Naive thymus-derived CD8-positive, alpha-beta T cell (primary cell): ENCODE measurements around the gene OGG1. TPM values are rescaled to one million over a fixed set of nuclear protein-coding genes. Genes with fewer than 3 reads are reported as not detected.
A peak's percentile ranks its signal among the peaks of the same experiment; 100 is the strongest.

Experiments used
- ATAC-seq, 2 donors: fragments of 150-1000 bp; cut with Tn5 transposase in 1 of 2; sonication (Bioruptor Pico), chemical (Tn5 transposase) in 1 of 2; 1 replicate in 1 of 2; 2 replicates in 1 of 2; pipeline ENCODE4 v1.10.0; 2021; ENCODE audit warnings: mild to moderate bottlenecking in 2 of 2, moderate library complexity in 2 of 2
- POLR2A ChIA-PET: fragments of 350-600 bp; sonication (Branson Sonifier 250); formaldehyde crosslinking; loops from one replicate; lab custom pipeline; 2021; ENCODE audit warnings: antibody characterized with exemption; lab: Charles Lee
- DNase-seq, 10 donors: peaks; one replicate each; pipeline versions ENCODE4 v3.0.0 to v3.0.0-alpha.2; 2020 to 2022
- H3K27ac Mint-ChIP-seq, 10 donors: one replicate each; pipeline ENCODE4 v1.8.0; 2020 to 2022; ENCODE audit warnings: mild to moderate bottlenecking in 10 of 10, mixed read lengths in 10 of 10, moderate library complexity in 4 of 10, inconsistent platforms in 1 of 10
- H3K27me3 Mint-ChIP-seq, 5 donors: one replicate each; pipeline ENCODE4 v1.8.0; 2021 to 2022; ENCODE audit warnings: mixed read lengths in 5 of 5
- H3K36me3 Mint-ChIP-seq, 3 donors: one replicate each; pipeline ENCODE4 v1.8.0; 2020 to 2022; ENCODE audit warnings: mixed read lengths in 3 of 3, mild to moderate bottlenecking in 2 of 3, inconsistent platforms in 1 of 3
- H3K4me1 Mint-ChIP-seq, 4 donors: one replicate each; pipeline ENCODE4 v1.8.0; 2021 to 2022; ENCODE audit warnings: mixed read lengths in 4 of 4
- H3K4me3 Mint-ChIP-seq, 10 donors: one replicate each; pipeline ENCODE4 v1.8.0; 2020 to 2022; ENCODE audit warnings: mild to moderate bottlenecking in 10 of 10, mixed read lengths in 10 of 10, moderate library complexity in 6 of 10, inconsistent platforms in 1 of 10
- H3K9me3 Mint-ChIP-seq, 9 donors: one replicate each; pipeline ENCODE4 v1.8.0; 2020 to 2022; ENCODE audit warnings: mixed read lengths in 9 of 9, mild to moderate bottlenecking in 3 of 9, inconsistent platforms in 1 of 9, moderate library complexity in 1 of 9
- polyA plus RNA-seq, 3 donors: library from polyadenylated mRNA; unstranded; fragments of 300-500 nt; fragmentation: Illumina TruSeq; gene quantifications; one replicate each; pipeline ENCODE4 v1.2.3, GENCODE V29; 2021
- total RNA-seq, 8 experiments: library from RNA in 2 of 8; stranded (reverse) in 2 of 8; gene quantifications; one replicate each; pipeline ENCODE4 v1.2.3 and lab custom pipeline; 2021 to 2026

Gene OGG1
- total and polyA plus RNA-seq, 5 experiments from 2014 or later, result 15.3 to 27.0 (median 20.7) TPM

DNA sequence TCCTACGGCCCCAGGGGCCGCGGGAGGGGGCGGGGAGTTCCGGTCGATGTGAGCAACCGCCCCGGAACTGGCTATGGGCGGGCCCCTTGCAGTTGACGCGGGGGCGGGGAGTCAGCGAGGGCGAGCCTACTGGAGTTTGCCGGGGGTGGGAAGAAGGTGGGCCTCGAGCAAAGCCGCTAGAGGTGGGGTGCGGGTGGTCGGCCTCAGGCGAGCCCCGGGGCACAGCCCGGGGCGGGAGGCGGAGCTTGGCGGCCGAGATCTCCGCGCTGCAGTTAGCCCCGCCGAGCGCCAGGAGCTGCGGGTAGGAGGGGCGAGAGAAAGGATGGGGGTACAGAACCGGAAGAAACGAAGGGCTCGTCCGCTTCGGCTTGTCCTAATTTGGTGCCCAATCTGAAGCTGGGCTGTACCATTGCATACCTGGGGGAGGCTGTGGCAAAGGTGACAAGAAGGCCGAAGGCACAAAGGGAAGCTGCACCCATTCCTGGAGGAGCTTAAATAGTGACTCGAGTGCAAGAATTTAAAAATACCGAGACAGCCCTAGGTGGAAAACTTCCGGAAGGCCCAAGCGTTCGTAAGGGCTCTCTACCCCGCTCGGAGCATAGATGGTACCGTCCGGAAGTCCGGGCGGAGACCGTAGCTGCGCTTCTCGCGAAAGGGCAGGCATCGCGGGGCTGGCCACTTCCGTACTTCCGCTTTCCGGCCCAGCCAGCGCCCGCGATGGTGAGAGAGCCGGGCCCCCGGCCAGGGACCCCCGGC, 42.8 kb downstream of the OGG1 start, which contains the start of the genes ARPC4 and TADA3:
Gene ARPC4, plus strand, starts transcription at position 678 of the 756 bp plus-strand sequence. Its CDS starts 40 bp downstream, at position 718.
Gene TADA3, minus strand, starts transcription at position 69 of the 756 bp plus-strand sequence. CDS start 1,007 bp downstream, outside the sequence.
- Mint-ChIP-seq H3K9me3 (no peaks in the 10 kb centered on the region), H3K27ac (peak within 1 kb of the TSS; percentile 95 to 100 (median 99)), H3K36me3 (peaks cover 10 to 57% (median 17%) of the 10 kb centered on the region in 3 donors), H3K27me3 (no peaks in the 10 kb centered on the region), H3K4me3 (peak within 1 kb of the TSS; percentile 91 to 100 (median 96)), H3K4me1 (peaks cover 36 to 78% (median 73%) of the 10 kb centered on the region in 4 donors)
- peak; percentile 85 to 98 (median 89) for DNase-seq
- POLR2A ChIA-PET, result interaction anchor here (0.6 to 3.5 kb wide), 30 partner anchors 9 to 1851 kb away, joined by 3 to 47 read pairs (median 4); partner anchors contain the start of genes BRPF1, CRELD1, EMC3 and FANCD2
- peak; percentile 86 to 87 for ATAC-seq

DNA sequence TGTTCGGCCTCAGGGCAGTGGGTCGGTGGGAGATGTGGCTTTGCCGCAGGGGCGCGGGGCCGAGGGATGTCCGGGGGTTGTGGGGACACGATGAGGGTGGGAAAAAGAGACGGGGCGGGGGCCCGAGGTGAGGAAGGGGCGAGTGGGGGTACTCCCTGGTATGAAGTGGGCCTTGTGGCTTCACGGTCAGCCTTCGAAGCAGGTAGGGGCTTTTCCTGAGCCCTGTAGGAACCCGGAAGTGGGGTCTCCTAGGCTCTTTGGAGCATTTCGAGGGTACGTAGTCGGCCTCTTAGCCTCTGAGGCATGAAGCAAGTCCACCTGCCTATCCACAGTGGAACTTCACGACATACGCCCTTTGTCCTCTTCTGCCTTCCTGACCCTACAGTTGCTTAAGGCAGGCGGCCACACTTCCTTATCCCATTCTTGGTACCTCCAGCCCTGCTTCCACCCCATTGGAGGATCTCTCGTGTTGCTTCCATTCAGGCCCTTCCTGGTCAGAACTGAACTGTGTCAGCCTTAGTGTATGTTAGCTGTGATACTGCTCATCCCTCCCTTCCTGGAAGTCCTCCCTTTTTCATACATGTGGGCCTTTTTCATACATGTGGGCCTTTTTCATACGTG, 43.5 kb downstream of the OGG1 start:
- H3K36me3 Mint-ChIP-seq, result peaks cover 7 to 60% (median 18%) of the 10 kb centered on the region in 3 donors
- no peaks in the 10 kb centered on the region for H3K9me3 Mint-ChIP-seq
- no peaks in the 10 kb centered on the region for H3K27me3 Mint-ChIP-seq
- peak in 1 of 2 donors; percentile 4 for ATAC-seq
- POLR2A ChIA-PET, result interaction anchor here (0.6 to 3.5 kb wide), 30 partner anchors 8 to 1850 kb away, joined by 3 to 47 read pairs (median 4); partner anchors contain the start of genes BRPF1, CRELD1, EMC3 and FANCD2
- H3K4me3 Mint-ChIP-seq, result peak overlapping the region; percentile 91 to 100 (median 96)
- DNase-seq, result peak in 2 of 10 donors; percentile 28 to 31
- peaks cover 36 to 77% (median 76%) of the 10 kb centered on the region in 4 donors for H3K4me1 Mint-ChIP-seq
- peak overlapping the region; percentile 95 to 100 (median 99) for H3K27ac Mint-ChIP-seq

DNA sequence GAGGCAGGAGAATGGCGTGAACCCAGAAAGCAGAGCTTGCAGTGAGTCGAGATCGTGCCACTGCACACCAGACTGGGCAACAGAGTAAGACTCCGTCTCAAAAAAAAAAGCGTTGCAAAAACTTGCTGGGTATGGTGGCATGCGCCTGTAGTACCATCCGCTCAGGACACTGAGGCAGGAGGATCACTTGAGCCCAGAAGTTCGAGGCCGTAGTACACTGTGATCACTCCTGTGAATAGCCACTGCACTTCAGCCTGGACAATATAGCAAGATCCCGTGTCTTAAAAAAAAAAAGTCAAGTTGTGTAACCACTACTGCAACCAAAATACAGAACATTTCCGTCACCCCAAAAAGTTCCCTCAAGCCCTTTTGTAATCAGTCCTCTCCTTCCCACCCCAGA, 44.6 kb downstream of the OGG1 start:
- peaks cover 7 to 61% (median 15%) of the 10 kb centered on the region in 3 donors for H3K36me3 Mint-ChIP-seq
- H3K27ac Mint-ChIP-seq, result peak overlapping the region; percentile 1 to 100 (median 88)
- POLR2A ChIA-PET, result interaction anchor here (0.8 kb wide), 1 partner anchor 13 kb away, joined by 3 read pairs; no protein-coding TSS in a partner anchor
- DNase-seq, result no peak
- H3K27me3 Mint-ChIP-seq, result no peaks in the 10 kb centered on the region
- H3K4me1 Mint-ChIP-seq, result peaks cover 33 to 77% (median 71%) of the 10 kb centered on the region in 4 donors
- ATAC-seq, result no peak
- peak overlapping the region; percentile 91 to 100 (median 96) for H3K4me3 Mint-ChIP-seq
- H3K9me3 Mint-ChIP-seq, result no peaks in the 10 kb centered on the region

- Mint-ChIP-seq H3K27me3 (no peaks in the 10 kb centered on the region), H3K27ac (peak overlapping the region in 9 of 10 donors; percentile 22 to 100 (median 90)), H3K9me3 (no peaks in the 10 kb centered on the region), H3K36me3 (peaks cover 2 to 61% (median 14%) of the 10 kb centered on the region in 3 donors), H3K4me3 (peak overlapping the region; percentile 49 to 96 (median 74)), H3K4me1 (peaks cover 33 to 77% (median 69%) of the 10 kb centered on the region in 4 donors)
- POLR2A ChIA-PET, result interaction anchor here (1.0 to 1.4 kb wide), 2 partner anchors 13 to 138 kb away, joined by 4 to 5 read pairs; partner anchors contain the start of gene CRELD1
- no peak for DNase-seq
- no peak for ATAC-seq
Observed at GRCh38 chr3:9795207-9795606, 45.5 kb downstream of the OGG1 start.

GRCh38 chr3:9797196-9797945, 47.6 kb downstream of the OGG1 start:
- H3K4me3 Mint-ChIP-seq, result peak overlapping the region in 2 of 10 donors; percentile 3 to 36
- ATAC-seq, result no peak
- H3K9me3 Mint-ChIP-seq, result no peaks in the 10 kb centered on the region
- no peak for DNase-seq
- POLR2A ChIA-PET, result interaction anchor here (0.6 to 0.7 kb wide), 3 partner anchors 11 to 68 kb away, joined by 3 to 6 read pairs (median 3); no protein-coding TSS in a partner anchor
- H3K27ac Mint-ChIP-seq, result peak overlapping the region in 7 of 10 donors; percentile 27 to 65 (median 51)
- peaks cover 23 to 59% (median 49%) of the 10 kb centered on the region in 4 donors for H3K4me1 Mint-ChIP-seq
- no peaks in the 10 kb centered on the region for H3K27me3 Mint-ChIP-seq
- H3K36me3 Mint-ChIP-seq, result peaks cover 0 to 78% (median 15%) of the 10 kb centered on the region in 3 donors

- Mint-ChIP-seq H3K4me3 (no peak overlapping the region), H3K9me3 (no peaks in the 10 kb centered on the region), H3K27ac (peak overlapping the region in 1 of 10 donors; percentile 33), H3K4me1 (peaks cover 14 to 47% (median 34%) of the 10 kb centered on the region in 4 donors), H3K36me3 (peaks cover 0 to 93% (median 25%) of the 10 kb centered on the region in 3 donors), H3K27me3 (no peaks in the 10 kb centered on the region)
- DNase-seq, result no peak
- POLR2A ChIA-PET, result no interaction called here
- ATAC-seq, result no peak
Observed at GRCh38 chr3:9800529-9800928, 50.8 kb downstream of the OGG1 start.

DNA sequence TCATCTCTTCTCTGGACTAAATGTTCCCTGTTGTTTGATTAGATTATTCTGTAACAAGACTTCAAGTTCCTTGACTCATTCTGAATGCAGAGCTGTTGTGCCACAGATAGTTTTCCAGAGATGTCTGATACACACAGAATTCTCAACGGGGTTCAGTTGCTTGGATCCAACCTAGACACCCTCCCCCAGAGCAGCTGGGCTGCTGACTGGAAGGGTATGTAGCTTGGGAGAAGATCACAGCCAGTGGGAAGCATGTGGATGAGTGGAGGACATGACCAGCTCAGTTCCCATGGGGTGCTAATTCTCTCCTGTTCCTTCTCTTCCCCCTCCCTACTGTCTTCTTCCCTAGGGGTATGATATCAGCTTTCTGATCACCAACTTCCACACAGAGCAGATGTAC, 53.7 kb downstream of the OGG1 start:
- Mint-ChIP-seq H3K27me3 (no peaks in the 10 kb centered on the region), H3K4me3 (no peak overlapping the region), H3K4me1 (peaks cover 13 to 28% (median 23%) of the 10 kb centered on the region in 4 donors), H3K9me3 (no peaks in the 10 kb centered on the region), H3K27ac (peak overlapping the region in 5 of 10 donors; percentile 12 to 79 (median 54)), H3K36me3 (peaks cover 0 to 87% (median 24%) of the 10 kb centered on the region in 3 donors)
- DNase-seq (no peak), ATAC-seq (no peak)
- POLR2A ChIA-PET, result interaction anchor here (1.9 kb wide), 1 partner anchor 11 kb away, joined by 7 read pairs; the partner anchor contains the start of genes ARPC4 and TADA3

DNA sequence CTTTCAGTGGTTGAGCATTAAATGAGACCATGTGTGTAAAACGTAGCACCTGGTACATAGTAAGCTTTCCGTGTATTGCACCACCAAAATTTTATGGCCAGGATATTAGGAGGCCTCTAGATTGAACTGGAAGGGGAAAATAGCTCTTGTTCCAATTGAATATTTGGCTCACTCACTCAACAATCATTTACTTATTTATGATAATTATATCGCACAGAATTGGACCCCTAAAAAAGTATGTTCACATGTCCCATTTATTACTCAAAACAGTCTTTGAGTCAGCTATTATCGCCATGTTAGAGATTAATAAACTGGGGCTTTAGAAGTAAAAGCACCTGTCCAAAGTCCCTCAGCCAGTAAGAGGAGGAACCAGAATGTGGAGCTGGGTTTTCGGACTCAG, 55.2 kb downstream of the OGG1 start:
- peak overlapping the region in 2 of 10 donors; percentile 20 to 31 for H3K27ac Mint-ChIP-seq

DNA sequence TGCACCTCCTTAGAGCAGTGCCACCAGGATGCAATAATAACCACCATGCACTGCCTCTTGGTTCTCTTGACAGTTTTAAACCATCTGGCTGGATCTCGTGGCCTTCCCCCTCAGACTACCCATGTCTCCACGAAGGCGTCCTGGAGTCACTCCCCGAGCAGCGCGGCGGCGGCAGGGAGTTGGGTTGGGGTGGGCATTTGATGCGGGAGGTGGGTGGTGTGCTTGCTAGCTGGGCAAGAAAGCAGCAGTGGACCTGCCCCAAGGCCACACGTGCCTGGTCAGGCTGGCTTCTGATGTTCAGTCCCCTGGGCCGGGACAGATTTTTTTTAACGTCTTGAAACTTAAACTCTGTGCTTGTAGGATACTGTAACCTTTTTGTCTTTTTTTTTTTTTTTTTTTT, 56.4 kb downstream of the OGG1 start:
- H3K27ac Mint-ChIP-seq, result peak overlapping the region in 3 of 10 donors; percentile 17 to 48 (median 34)
- no peaks in the 10 kb centered on the region for H3K27me3 Mint-ChIP-seq
- H3K9me3 Mint-ChIP-seq, result no peaks in the 10 kb centered on the region
- peaks cover 27 to 50% (median 38%) of the 10 kb centered on the region in 4 donors for H3K4me1 Mint-ChIP-seq
- POLR2A ChIA-PET, result interaction anchor here (1.3 kb wide), 1 partner anchor 13 kb away, joined by 6 read pairs; the partner anchor contains the start of genes ARPC4 and TADA3
- H3K36me3 Mint-ChIP-seq, result peaks cover 0 to 66% (median 21%) of the 10 kb centered on the region in 3 donors
- ATAC-seq, result no peak
- DNase-seq, result no peak
- no peak overlapping the region for H3K4me3 Mint-ChIP-seq

More for the DNA sequence above, 55.2 kb downstream of the OGG1 start:
- DNase-seq (no peak), ATAC-seq (no peak)
- no peaks in the 10 kb centered on the region for H3K9me3 Mint-ChIP-seq
- peaks cover 0 to 77% (median 23%) of the 10 kb centered on the region in 3 donors for H3K36me3 Mint-ChIP-seq
- POLR2A ChIA-PET, result interaction anchor here (0.5 to 1.3 kb wide), 3 partner anchors 12 to 36 kb away, joined by 4 to 7 read pairs (median 6); partner anchors contain the start of genes ARPC4, CAMK1 and TADA3
- peaks cover 22 to 40% (median 30%) of the 10 kb centered on the region in 4 donors for H3K4me1 Mint-ChIP-seq
- H3K4me3 Mint-ChIP-seq, result no peak overlapping the region
- no peaks in the 10 kb centered on the region for H3K27me3 Mint-ChIP-seq
